Activated CD4-positive, alpha-beta T cell treated with anti-CD3 and anti-CD28 coated beads, Interleukin-2, amount 10 ng/mL, durations not matched to agents 7 days and 5 days (primary cell): ENCODE results near the gene ZNF335. TPM values are rescaled to one million over a fixed set of nuclear protein-coding genes. Genes with fewer than 3 reads are reported as not detected.
A peak's percentile ranks its signal among the peaks of the same experiment; 100 is the strongest.

Source experiments
- CTCF ChIA-PET: fragments of 350-600 bp; sonication (Branson Sonifier 250); formaldehyde crosslinking; loops from one replicate; lab custom pipeline; 2021; ENCODE audit warnings: antibody characterized with exemption; lab: Charles Lee
- POLR2A ChIA-PET: fragments of 350-600 bp; sonication (Branson Sonifier 250); formaldehyde crosslinking; loops from one replicate; lab custom pipeline; 2021; ENCODE audit warnings: antibody characterized with exemption; lab: Charles Lee
- DNase-seq: peaks from one replicate; pipeline ENCODE4 v3.0.0-alpha.2; 2020
- H3K27ac Mint-ChIP-seq: one replicate; pipeline ENCODE4 v1.8.0; 2021; ENCODE audit warnings: mild to moderate bottlenecking, moderate library complexity, mixed read lengths
- H3K27me3 Mint-ChIP-seq: one replicate; pipeline ENCODE4 v1.8.0; 2021; ENCODE audit warnings: mixed read lengths
- H3K36me3 Mint-ChIP-seq: one replicate; pipeline ENCODE4 v1.8.0; 2021; ENCODE audit warnings: low read depth, mixed read lengths
- H3K4me1 Mint-ChIP-seq: one replicate; pipeline ENCODE4 v1.8.0; 2021; ENCODE audit warnings: mixed read lengths
- H3K4me3 Mint-ChIP-seq: one replicate; pipeline ENCODE4 v1.8.0; 2021; ENCODE audit warnings: mild to moderate bottlenecking, moderate library complexity, mixed read lengths
- H3K9me3 Mint-ChIP-seq: one replicate; pipeline ENCODE4 v1.8.0; 2021; ENCODE audit warnings: mixed read lengths
- total RNA-seq, 2 experiments: library from RNA; stranded (reverse); gene quantifications; one replicate each; pipeline ENCODE4 v1.2.3, GENCODE V29; 2021

The ZNF335 gene
- total RNA-seq, 2 experiments from 2014 or later: 40.4 to 41.2 TPM

DNA sequence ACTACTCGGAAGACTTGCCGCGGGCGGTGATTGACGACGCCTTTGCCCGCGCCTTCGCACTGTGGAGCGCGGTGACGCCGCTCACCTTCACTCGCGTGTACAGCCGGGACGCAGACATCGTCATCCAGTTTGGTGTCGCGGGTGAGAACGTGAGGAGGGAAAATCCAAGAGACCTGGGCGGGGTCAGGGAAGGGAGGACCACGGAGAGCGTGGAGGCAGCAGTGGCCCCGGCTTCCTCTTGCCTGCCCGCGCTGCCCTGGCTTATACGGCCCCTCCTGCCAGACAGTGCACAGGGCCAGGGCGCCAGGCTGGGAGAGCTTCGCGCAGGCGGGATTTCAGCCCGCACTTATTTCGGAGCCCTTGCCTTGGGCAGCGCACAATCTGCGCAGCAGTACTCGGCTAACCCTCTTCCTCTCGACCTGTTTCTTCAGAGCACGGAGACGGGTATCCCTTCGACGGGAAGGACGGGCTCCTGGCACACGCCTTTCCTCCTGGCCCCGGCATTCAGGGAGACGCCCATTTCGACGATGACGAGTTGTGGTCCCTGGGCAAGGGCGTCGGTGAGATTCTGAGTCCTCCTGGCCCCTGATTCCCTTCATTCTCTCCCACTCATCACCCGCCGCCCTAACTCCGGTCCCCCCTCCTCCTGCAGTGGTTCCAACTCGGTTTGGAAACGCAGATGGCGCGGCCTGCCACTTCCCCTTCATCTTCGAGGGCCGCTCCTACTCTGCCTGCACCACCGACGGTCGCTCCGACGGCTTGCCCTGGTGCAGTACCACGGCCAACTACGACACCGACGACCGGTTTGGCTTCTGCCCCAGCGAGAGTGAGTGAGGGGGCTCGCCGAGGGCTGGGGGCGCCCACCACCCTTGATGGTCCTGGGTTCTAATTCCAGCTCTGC lies 38.7 kb upstream of the ZNF335 start:
- Mint-ChIP-seq H3K4me1 (peaks cover 58% of the 10 kb centered on the region), H3K27ac (peak overlapping the region; percentile 73), H3K27me3 (peaks cover 77% of the 10 kb centered on the region), H3K36me3 (peaks cover 4% of the 10 kb centered on the region), H3K4me3 (peak overlapping the region; percentile 40), H3K9me3 (no peaks in the 10 kb centered on the region)
- ChIA-PET CTCF (interaction anchor here (0.5 to 4.6 kb wide), 5 partner anchors 10 to 618 kb away, joined by 3 to 33 read pairs (median 4); no protein-coding TSS in a partner anchor), POLR2A (no interaction called here)
- no peak for DNase-seq

DNA sequence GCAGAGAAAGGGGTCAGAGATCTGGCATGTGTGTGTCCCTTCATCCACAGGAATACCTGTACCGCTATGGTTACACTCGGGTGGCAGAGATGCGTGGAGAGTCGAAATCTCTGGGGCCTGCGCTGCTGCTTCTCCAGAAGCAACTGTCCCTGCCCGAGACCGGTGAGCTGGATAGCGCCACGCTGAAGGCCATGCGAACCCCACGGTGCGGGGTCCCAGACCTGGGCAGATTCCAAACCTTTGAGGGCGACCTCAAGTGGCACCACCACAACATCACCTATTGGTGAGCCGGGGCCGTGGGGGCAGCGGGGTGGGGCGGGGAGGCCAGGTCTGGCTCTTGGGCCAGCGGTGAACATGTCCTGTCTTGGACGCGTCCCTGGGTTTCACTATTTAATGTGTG lies 37.8 kb upstream of the ZNF335 start:
- Mint-ChIP-seq H3K27me3 (peaks cover 72% of the 10 kb centered on the region), H3K36me3 (peaks cover 4% of the 10 kb centered on the region), H3K9me3 (no peaks in the 10 kb centered on the region), H3K4me3 (no peak overlapping the region), H3K4me1 (peaks cover 68% of the 10 kb centered on the region), H3K27ac (no peak overlapping the region)
- CTCF ChIA-PET: interaction anchor here (0.9 to 1.3 kb wide), 3 partner anchors 13 to 41 kb away, joined by 3 to 5 read pairs (median 4); no protein-coding TSS in a partner anchor
- no peak for DNase-seq
- POLR2A ChIA-PET: no interaction called here

DNA sequence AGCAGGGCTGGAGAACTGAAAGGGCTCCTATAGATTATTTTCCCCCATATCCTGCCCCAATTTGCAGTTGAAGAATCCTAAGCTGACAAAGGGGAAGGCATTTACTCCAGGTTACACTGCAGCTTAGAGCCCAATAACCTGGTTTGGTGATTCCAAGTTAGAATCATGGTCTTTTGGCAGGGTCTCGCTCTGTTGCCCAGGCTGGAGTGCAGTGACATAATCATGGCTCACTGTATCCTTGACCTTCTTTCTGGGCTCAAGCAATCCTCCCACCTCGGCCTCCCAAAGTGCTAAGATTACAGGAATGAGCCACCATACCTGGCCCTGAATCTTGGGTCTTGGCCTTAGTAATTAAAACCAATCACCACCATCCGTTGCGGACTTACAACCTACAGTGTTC lies 35.7 kb upstream of the ZNF335 start:
- Mint-ChIP-seq H3K4me1 (peaks cover 70% of the 10 kb centered on the region), H3K9me3 (no peaks in the 10 kb centered on the region), H3K27ac (no peak overlapping the region), H3K27me3 (peaks cover 71% of the 10 kb centered on the region), H3K4me3 (no peak overlapping the region), H3K36me3 (peaks cover 4% of the 10 kb centered on the region)
- ChIA-PET POLR2A (no interaction called here), CTCF (interaction anchor here (2.1 kb wide), 1 partner anchor 21 kb away, joined by 7 read pairs; no protein-coding TSS in a partner anchor)
- no peak for DNase-seq

DNA sequence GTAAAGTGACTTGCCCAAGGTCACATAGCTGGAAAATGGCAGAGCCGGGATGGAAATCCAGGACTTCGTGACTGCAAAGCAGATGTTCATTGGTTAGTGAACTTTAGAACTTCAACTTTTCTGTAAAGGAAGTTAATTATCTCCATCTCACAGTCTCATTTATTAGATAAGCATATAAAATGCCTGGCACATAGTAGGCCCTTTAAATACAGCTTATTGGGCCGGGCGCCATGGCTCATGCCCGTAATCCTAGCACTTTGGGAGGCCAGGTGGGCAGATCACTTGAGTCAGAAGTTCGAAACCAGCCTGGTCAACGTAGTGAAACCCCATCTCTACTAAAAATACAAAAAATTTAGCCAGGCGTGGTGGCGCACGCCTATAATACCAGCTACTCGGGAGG lies 35.0 kb upstream of the ZNF335 start:
- H3K4me3 Mint-ChIP-seq: no peak overlapping the region
- peaks cover 4% of the 10 kb centered on the region for H3K36me3 Mint-ChIP-seq
- H3K4me1 Mint-ChIP-seq: peaks cover 67% of the 10 kb centered on the region
- H3K27ac Mint-ChIP-seq: no peak overlapping the region
- ChIA-PET CTCF (interaction anchor here (2.1 kb wide), 1 partner anchor 20 kb away, joined by 7 read pairs; no protein-coding TSS in a partner anchor), POLR2A (no interaction called here)
- peaks cover 64% of the 10 kb centered on the region for H3K27me3 Mint-ChIP-seq
- no peak for DNase-seq
- H3K9me3 Mint-ChIP-seq: no peaks in the 10 kb centered on the region

DNA sequence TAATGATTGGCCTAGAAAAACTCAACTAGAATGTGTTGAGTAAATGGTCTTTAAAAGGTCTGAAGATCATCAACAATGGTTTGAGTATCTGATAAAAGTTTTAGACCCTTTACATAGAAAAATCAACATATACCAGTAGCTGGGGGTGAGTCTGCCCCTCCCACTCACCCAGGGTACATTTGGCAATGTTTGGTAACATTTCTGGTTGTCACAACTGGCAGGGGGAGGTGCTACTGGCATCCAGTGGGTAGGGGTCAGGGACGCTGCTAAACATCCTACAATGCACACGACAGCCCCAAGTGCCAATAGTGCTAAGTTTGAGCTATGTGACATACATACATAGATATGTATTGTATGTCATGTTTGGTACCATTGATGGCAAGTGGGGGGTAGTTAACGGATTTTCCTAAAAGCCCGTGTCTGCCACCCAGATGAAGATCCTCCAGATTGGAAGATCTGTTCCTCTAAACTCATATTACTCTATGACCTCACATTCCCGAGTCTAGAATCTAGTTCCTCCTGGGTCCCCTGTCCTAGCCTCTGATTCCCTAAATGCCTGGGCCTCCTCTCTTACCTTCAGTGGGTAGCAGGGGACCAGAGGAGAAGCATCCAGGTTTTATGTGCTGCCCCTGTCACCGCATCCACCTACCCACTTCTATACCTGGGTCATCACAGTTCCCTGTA lies 34.2 kb upstream of the ZNF335 start:
- H3K36me3 Mint-ChIP-seq: no peaks in the 10 kb centered on the region
- H3K4me1 Mint-ChIP-seq: peaks cover 64% of the 10 kb centered on the region
- no peaks in the 10 kb centered on the region for H3K9me3 Mint-ChIP-seq
- H3K27ac Mint-ChIP-seq: no peak overlapping the region
- DNase-seq: no peak
- peaks cover 59% of the 10 kb centered on the region for H3K27me3 Mint-ChIP-seq
- H3K4me3 Mint-ChIP-seq: no peak overlapping the region
- ChIA-PET POLR2A (no interaction called here), CTCF (interaction anchor here (1.1 to 2.1 kb wide), 3 partner anchors 8 to 28 kb away, joined by 3 to 7 read pairs (median 4); no protein-coding TSS in a partner anchor)

DNA sequence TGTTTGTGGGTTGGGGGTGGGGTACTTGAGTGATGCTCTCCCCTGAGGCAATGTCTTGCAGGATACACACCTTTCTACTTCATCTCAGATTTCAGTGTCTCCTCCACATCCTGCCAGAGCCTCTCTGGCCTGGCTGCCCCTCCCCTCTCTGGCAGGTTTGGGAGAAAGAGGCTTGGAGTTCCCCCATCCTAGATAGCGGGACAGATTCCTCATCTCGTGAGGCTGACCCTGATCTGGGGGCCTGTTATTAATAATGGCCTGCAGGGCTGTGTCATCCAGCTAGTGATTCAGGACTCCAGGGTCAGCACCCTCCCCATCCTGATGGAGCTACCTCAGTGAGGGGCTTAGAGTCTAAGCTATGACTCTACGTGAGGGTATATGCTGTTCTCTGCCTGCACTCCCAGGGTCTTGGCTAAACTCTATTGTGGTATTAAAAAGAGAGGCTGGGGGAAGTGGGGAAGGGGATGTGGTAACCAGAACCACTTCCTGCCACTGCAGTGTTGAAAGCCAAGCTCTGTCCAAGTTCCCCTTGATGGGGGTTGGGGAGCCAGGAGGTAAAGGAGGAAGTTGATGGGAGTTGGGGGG lies 33.0 kb upstream of the ZNF335 start:
- peak overlapping the region; percentile 49 for H3K4me3 Mint-ChIP-seq
- H3K27me3 Mint-ChIP-seq: peaks cover 47% of the 10 kb centered on the region
- H3K9me3 Mint-ChIP-seq: no peaks in the 10 kb centered on the region
- ChIA-PET CTCF (interaction anchor here (1.1 to 2.0 kb wide), 5 partner anchors 8 to 26 kb away, joined by 3 to 11 read pairs (median 4); no protein-coding TSS in a partner anchor), POLR2A (no interaction called here)
- peak; percentile 56 for DNase-seq
- H3K27ac Mint-ChIP-seq: peak overlapping the region; percentile 68
- no peaks in the 10 kb centered on the region for H3K36me3 Mint-ChIP-seq
- H3K4me1 Mint-ChIP-seq: peaks cover 64% of the 10 kb centered on the region

DNA sequence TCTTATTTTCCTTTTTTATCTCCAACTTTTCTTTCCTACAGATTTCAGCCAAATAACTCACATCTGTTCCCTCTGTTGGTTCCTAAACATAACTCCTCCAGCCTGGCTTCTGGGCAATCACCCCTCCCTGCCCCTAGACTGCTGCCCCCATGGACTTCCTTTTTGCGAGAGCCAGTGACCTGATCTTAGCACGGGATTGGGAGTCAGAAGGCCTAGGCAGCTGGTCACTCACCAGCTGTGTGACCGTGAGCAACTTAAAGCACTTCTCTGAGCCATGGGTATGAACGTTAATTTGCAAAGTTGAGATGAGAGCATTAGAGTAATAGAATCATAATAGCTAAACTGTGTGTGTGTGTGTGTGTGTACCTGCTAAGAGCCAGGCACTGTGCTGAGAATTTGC lies 32.2 kb upstream of the ZNF335 start:
- Mint-ChIP-seq H3K27ac (no peak overlapping the region), H3K27me3 (peaks cover 40% of the 10 kb centered on the region), H3K9me3 (no peaks in the 10 kb centered on the region), H3K4me3 (no peak overlapping the region), H3K36me3 (no peaks in the 10 kb centered on the region), H3K4me1 (peaks cover 68% of the 10 kb centered on the region)
- no peak for DNase-seq
- ChIA-PET CTCF (interaction anchor here (0.8 to 2.4 kb wide), 4 partner anchors 9 to 18 kb away, joined by 3 to 11 read pairs (median 6); no protein-coding TSS in a partner anchor), POLR2A (no interaction called here)

DNA sequence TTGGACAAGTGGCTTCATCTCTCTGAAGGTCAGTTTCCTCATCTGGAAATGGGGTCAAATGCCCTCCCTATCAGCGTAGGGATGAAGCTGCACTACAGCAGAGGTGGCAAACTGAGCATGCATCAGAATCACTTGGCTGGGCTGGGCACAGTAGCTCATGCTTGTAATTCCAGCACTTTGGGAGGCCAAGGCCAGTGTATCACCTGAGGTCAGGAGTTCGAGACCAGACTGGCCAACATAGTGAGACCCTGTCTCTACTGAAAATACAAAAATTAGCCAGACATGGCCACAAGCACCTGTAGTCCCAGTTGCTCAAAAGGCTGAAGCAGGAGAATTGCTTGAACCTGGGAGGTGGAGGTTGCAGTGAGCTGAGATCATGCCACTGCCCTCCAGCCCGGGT lies 30.0 kb upstream of the ZNF335 start:
- POLR2A ChIA-PET: no interaction called here
- H3K36me3 Mint-ChIP-seq: no peaks in the 10 kb centered on the region
- H3K4me3 Mint-ChIP-seq: no peak overlapping the region
- H3K27me3 Mint-ChIP-seq: peaks cover 25% of the 10 kb centered on the region
- DNase-seq: no peak
- no peaks in the 10 kb centered on the region for H3K9me3 Mint-ChIP-seq
- CTCF ChIA-PET: interaction anchor here (1.0 to 6.8 kb wide), 4 partner anchors 11 to 21 kb away, joined by 4 to 30 read pairs (median 5); no protein-coding TSS in a partner anchor
- H3K27ac Mint-ChIP-seq: no peak overlapping the region
- peaks cover 77% of the 10 kb centered on the region for H3K4me1 Mint-ChIP-seq

DNA sequence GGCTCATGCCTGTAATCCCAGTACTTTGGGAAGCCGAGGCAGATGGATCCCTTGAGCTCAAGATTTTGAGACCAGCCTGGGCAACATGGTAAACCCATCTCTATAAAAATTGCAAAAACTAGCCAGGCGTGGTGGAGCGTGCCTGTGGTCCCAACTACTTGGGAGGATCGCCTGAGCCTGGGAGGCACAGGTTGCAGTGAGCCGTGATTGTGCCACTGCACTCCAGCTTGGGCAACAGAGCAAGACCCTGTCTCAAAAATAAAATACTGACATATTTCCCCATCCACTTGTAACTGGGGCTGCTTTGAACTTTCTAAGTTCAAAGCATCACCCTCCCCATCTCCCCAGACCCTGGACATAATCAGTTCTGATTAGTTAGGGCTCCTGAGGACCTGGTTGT lies 29.5 kb upstream of the ZNF335 start:
- H3K27me3 Mint-ChIP-seq: peaks cover 20% of the 10 kb centered on the region
- no peak overlapping the region for H3K4me3 Mint-ChIP-seq
- no peak overlapping the region for H3K27ac Mint-ChIP-seq
- DNase-seq: no peak
- ChIA-PET CTCF (interaction anchor here (1.2 to 6.8 kb wide), 3 partner anchors 12 to 21 kb away, joined by 4 to 30 read pairs (median 6); no protein-coding TSS in a partner anchor), POLR2A (no interaction called here)
- H3K36me3 Mint-ChIP-seq: no peaks in the 10 kb centered on the region
- H3K9me3 Mint-ChIP-seq: no peaks in the 10 kb centered on the region
- H3K4me1 Mint-ChIP-seq: peaks cover 75% of the 10 kb centered on the region

DNA sequence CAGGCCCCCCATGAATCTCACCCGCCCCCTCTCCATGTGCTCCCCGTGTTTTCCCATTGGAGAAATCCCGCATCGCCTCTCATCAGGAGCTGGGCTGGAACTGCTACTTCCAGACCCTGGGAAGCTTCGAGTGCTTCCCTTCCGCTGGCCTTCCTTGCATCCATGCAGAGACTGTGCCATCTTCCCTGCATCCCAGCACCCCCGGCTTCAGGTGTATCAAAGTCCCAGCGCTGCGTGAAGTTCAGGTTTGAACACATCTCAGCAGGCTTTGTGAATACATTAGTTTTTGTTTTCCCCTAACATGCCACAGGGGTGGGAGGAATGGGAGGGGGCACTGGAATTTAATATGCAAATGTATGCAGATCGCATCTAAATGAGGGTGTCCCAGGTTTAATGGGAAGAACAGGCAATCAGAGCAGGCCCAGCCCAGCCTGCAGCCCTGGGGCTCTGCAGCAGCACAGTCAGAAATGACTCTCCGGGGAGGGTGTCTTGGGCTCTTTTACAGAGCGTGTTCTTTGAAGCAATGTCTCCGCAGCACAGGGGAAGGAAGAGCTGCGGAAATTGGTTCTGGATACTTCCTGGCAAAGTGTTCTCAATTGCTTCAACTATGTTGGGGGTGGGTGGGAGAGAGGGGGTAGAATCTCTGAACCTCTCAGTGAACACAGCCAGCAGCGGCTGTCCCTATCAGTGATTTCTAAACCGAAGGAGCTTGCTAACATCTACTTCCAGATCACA lies 28.4 kb upstream of the ZNF335 start:
- H3K4me1 Mint-ChIP-seq: peaks cover 64% of the 10 kb centered on the region
- H3K4me3 Mint-ChIP-seq: no peak overlapping the region

DNA sequence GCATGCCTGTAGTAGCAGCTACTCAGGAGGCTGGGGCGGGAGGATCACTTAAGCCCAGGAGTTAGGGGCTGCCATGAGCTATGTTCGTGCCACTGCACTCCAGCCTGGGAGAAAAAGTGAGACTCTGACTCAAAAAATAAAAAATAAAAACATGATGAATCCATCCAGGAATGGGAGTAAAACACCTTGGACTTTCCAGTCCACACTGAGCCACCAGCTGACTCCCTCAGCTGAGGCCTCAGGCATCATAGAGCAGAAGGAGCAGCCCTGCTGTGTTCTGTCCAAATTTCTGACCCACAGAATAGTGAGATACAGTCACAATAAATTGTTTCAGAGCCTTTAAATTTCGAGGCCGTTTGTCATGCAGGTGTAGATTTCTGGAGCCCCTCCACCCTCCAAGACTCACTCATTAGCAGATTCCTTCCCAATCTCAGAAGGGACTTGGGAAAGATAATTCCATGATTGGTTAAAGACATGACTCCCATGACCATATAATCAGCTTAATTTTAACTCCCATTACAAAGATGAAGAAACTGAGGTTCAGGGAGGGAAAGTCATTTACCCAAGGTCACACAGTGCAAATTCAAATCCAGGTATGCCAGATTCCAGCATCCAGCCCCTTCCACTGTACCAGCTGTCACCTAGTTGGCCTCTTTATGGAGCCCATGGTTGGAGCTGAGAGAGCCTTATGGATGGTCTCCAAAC lies 27.7 kb upstream of the ZNF335 start:
- no peak overlapping the region for H3K27ac Mint-ChIP-seq
- no peaks in the 10 kb centered on the region for H3K9me3 Mint-ChIP-seq
- H3K36me3 Mint-ChIP-seq: no peaks in the 10 kb centered on the region
- DNase-seq: no peak
- H3K4me3 Mint-ChIP-seq: no peak overlapping the region
- ChIA-PET CTCF (interaction anchor here (0.9 to 6.8 kb wide), 6 partner anchors 12 to 357 kb away, joined by 3 to 30 read pairs (median 4); no protein-coding TSS in a partner anchor), POLR2A (no interaction called here)
- H3K4me1 Mint-ChIP-seq: peaks cover 61% of the 10 kb centered on the region
- H3K27me3 Mint-ChIP-seq: peaks cover 12% of the 10 kb centered on the region

More for the DNA sequence above, 28.4 kb upstream of the ZNF335 start:
- DNase-seq: peak; percentile 43
- Mint-ChIP-seq H3K27me3 (peaks cover 12% of the 10 kb centered on the region), H3K36me3 (no peaks in the 10 kb centered on the region), H3K27ac (no peak overlapping the region), H3K9me3 (no peaks in the 10 kb centered on the region)
- POLR2A ChIA-PET: no interaction called here
- CTCF ChIA-PET: interaction anchor here (0.8 to 6.8 kb wide), 5 partner anchors 11 to 14 kb away, joined by 3 to 30 read pairs (median 4); no protein-coding TSS in a partner anchor
